NCI-H524 treated with DMSO at 0.1 percent for 48 hours (cell line): ENCODE data around the gene TFB1M.
"Not testable (repeated sequence)": the region's sequence is repeated elsewhere in the genome, so short reads cannot be mapped to it uniquely, and the experiment has no call there.

Source experiments
- DNase-seq: peaks from one replicate; lab custom pipeline; 2025; lab: John Stamatoyannopoulos, UW

The TFB1M gene

DNA sequence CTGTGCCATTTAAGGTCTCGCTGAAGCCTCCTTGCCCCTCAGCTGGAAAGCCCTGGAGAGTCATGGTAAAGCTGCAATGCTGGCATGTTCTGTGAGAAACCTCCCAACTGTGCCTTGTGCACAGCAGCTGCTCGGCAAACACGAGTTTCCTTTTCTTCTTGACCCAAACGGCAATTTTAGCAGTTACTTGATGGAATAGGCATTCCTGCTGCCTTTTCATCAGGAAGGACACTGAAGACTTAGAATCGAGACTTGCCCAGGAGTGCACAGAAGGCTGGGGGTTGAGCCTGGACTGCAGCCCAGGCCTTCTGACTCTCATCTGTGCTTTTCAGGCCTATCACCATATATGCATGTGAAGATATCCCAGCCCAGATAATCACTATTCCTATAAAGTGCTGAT lies 79.2 kb downstream of the TFB1M start:
- no peak for DNase-seq

DNA sequence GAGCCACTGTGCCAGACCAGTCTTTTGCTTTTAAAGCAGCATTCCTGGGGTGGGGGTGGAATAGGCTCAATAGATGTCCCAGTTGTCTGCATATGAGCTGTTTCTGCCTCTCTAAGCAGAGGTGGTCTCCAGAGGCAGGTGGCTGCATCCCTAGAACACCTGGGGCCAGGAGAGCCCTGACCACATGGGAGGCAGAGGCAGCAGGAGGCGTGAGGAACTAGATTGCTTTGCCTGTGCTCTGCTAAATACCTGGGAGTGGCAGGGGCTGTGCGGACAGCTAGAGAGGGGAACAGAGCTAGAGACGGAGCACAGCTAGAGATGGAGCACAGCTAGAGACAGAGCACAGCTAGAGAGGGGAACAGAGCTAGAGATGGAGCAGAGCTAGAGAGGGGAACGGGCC lies 79.6 kb downstream of the TFB1M start:
- DNase-seq, result no peak

DNA sequence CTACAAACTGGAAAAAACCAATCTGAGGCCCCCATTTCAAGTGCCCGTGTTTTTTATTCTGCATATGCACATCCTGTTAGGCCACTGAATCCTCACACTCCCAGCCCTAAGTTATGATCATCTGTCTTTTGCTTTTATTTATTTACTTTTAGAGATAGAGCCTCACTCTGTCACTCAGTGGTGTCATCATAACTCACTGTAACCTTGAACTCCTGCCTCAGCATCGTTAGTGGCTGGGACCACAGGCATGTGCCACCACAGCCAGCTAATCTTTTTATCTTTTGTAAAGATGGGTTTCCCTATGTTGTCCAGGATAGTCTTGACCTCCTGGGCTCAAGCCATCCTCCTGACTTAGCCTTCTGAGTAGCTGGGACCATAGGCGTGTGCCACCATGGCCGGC lies 80.1 kb downstream of the TFB1M start:
- DNase-seq, result no peak

DNA sequence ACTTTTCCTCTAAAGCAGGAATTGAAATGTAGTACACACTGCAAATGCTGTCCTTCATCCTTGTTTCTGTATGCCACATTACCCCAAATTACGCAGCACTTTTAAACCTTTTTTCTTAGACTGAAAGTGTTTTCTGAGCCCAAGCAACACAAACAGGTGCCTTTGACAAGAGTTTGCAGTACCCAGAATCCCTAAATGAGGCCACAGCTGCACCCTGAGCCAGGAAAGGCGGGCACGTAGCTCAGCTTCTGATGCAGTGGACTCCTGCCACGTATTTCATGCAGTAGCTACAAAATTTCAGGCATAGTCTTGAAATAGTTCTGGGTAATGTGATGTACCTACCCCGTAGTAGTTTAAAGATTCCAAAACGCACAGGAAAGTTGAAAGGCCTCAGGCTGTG lies 81.4 kb downstream of the TFB1M start:
- no peak for DNase-seq

DNA sequence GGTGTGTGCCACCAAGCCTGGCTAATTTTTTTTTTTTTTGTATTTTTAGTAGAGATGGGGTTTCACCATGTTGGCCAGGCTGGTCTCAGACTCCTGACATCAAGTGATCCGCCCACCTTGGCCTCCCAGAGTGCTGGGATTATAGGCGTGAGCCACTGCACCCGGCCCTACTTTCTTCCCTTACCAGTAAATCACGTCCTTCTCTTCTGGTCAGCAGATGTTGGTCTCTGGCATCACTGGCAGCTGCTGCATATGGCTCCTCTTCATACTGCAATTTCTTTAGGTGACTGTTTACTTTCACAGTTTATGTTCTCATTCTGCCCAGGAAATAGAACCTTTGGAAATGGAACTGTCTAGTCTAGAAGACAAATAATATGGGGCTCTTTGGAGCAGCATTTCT lies 83.3 kb downstream of the TFB1M start:
- DNase-seq, result not testable (repeated sequence)

DNA sequence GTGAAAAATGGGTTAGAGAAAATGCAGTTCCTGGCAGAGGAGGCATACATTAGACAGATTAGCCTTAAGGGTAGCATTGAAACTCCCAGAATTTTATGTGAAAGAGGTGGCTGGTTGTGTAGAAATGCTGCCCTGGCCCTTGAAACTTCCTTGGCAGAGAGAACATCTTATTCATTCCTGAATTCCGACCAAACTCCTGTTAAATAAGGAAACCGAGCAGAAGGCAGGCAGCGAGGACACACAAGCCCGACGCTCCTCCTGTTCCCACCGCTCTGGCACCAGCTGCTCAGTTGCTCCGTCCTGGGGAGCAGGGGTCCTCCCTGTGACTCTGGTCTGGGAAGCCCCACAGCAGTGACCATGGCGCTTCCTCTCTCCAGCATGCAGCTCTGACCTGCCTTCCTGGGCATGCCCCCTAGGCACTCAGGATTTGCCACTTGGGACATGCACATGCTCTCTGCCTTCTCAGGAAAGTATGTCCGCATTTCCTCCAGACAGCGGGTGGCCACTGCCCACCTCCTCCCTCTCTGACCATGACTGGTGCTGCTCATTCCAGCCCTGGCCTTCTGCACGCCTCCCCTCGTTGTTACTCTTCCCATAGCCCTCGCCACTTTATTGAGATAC lies 85.6 kb downstream of the TFB1M start:
- DNase-seq, result no peak

DNA sequence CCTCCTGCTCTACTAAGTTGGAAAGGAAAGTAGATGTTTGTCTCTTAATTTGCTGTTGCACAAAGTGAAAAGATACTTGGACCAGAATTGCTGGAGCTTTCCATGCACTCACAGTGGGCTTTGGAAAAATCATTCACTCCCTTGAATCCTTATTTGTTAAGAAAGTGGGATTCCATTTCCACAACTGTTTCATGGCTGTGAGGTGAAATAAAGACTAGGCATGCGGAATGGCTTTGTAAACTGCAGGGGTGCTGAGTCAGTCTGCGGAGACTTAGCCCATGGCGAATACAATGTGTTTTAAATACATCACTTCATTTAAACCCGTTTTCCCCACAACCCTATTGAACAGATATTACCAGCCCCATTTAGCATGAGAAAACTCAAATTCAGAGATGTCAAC lies 87.2 kb downstream of the TFB1M start:
- DNase-seq, result no peak

DNA sequence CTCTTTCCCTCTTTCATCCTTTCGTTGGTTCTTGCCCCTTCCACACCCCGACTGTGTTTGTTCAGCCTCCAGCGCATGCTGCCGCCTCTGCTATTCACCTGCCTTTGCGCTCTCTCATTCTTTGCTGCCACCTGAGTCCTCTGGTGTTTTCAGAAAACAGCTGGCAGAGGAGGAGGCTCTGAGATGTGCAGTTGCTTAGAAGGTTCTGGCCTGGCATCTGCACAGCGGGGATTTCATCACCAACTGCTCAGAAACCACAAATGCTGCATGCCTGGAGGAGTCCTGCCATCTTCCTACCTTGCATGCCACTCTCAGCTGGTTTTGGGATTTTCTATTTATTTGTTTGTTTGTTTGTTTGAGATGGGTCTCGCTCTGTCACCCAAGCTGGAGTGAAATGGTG lies 89.7 kb downstream of the TFB1M start:
- no peak for DNase-seq

DNA sequence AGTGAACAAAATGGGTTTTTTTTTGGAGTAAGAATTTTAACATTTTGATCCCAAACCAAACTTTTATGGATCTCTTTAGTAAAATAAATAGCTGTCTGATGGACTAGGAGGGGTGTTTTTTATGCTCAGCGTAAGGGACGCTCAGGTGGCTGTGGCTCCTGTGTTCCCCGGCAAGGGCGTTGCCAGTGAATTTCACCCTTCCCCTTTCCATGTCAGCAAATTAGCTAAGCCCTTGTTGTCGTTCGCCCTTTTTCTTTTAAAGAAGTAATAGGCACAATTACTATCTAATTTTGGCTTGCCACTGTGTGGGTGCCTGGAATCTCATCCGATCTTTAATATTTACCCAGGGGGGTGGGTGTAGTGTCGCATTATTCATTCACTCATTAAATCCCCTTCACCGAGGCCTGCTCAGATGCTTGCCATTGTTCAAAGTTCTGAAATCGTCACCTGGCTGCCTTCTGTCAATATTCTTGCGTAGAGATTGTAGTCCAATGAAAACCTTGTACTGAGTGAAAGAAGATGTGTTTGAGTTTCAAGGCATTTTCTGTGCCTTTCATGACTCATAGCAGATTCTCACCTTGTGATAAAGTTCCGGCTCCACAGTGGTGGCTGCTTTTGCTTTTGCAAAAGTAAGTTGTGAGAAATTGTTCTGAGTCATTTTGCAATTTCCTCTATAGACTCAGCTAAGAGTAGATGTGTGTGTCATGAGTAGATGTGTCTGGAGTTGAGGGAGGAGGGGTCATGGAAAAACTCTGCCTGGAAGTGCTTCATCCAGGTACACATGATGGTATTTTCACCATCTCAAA lies 90.4 kb downstream of the TFB1M start:
- DNase-seq, result no peak

DNA sequence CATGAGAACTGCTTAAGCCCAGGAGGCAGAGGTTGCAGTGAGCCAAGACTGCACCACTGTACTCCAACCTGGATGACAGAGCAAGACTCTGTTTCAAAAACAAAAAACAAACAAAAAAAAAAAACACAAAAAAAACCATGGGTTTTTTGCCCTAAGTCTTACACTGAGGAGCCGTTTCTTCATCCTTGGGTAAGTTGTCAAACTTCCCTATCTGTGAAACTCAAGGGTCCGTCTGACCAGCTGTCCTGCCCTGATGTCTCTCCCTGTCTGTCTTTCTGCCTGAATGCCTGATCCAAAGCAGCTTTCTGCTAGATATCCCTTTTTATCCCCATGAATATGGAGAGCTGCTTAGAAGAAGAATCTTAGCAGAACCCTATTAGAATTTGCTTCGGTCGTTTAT lies 91.8 kb downstream of the TFB1M start:
- no peak for DNase-seq

DNA sequence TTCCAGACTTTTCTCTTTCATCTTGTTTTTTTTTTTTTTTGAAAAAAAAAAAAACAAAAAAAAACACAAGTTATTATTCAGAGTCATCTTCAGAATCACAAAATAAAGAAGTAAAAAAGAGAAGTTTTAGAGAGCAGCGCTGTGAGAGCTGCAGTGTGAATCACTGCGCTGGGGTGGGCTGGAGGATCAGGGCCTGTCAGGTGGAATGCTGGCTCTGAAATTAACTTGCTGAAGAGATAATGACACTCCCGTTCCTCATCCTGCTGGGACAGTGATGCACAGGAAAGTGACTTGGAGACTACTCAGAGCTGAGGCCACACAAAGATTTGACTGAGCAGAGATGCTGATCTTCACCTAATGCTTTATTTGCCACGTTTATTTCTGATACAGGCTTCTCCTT lies 93.2 kb downstream of the TFB1M start:
- no peak for DNase-seq

DNA sequence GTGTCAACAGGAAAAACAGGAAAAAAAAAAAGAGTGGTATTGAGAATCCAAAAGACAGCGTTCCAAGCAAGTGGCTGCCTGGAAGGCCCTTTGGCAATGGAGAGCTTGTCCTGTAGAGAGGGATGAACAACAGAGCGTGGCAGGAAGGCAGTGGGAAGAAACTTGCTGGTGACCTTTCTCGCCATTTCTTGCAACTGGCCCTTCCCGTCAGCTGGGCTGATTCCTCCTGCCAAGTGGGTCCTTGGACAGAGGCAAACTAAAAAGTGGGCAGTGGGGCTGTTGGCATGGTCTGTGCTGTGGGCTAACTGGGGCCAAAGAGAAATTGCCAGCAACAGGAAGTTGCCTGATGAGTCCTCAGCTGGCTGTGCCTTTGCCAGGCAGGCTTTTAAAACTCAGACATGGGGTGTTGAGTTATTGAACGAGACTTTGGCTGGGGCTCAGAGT lies 94.4 kb downstream of the TFB1M start:
- no peak for DNase-seq

DNA sequence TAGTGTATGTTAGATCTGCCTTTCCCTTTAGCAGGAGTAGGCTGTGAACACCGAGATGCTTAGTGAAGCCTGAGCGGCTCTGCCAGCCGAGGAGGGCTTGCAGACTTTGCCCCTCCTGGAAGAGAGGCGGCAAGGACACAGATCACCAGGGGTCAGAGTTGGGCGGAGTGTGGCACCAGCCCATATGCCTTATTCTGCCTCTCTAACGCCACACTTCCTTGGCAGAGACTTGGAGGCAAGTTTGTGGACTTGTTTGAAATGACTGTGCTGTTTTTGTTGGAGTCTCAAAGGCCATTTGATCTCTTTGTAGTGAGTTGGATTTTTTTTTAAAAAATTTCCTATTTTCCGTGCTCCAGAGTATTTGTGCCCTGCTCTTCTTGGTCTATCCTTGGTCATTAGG lies 95.0 kb downstream of the TFB1M start:
- DNase-seq, result no peak

DNA sequence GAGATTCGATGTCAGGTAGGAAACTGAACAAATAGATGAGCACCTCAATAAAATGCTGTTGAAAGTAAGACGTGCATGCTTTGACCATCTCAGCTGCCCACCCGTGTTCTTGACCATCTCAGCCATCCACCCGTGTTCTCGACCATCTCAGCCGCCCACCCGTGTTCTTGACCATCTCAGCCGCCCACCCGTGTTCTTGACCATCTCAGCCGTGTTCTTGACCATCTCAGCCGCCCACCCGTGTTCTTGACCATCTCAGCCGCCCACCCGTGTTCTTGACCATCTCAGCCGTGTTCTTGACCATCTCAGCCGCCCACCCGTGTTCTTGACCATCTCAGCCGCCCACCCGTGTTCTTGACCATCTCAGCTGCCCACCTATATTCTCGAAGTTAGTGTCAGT lies 95.6 kb downstream of the TFB1M start:
- DNase-seq, result not testable (repeated sequence)

DNA sequence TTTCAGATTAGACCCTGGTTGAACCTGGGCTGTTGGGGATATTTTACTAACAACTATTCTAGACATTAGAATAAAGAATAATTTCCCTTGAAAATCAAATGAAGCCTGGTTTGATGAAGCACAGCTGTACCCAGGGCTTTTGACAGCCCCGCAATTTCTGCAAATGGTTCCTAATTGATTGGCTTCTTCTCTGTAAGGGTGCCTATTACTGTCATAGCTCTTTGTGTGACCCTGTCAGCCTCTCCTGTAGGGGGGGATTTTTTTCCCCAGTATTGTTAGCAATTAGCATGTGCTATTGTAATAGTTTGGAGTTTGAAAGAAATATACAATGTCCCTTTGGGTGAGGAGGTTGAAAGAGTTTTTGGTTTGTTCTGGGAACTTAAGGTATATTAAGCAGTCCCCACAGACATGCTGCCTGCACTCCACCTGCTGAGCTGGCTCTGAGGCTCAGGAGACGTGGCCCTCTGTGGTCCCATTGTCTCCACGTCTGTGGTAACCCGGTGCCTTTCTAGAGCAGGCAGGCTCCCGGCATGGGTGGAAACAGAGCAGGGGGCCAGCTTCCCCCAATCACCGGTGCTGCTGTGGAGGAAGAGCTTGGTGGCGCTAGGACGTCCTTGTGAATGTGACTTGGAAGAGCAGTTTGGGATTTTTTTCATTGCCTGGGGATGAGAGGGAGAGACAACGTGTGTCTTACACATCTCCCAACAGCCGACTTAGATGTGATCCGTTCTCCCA lies 97.8 kb downstream of the TFB1M start:
- DNase-seq, result no peak

DNA sequence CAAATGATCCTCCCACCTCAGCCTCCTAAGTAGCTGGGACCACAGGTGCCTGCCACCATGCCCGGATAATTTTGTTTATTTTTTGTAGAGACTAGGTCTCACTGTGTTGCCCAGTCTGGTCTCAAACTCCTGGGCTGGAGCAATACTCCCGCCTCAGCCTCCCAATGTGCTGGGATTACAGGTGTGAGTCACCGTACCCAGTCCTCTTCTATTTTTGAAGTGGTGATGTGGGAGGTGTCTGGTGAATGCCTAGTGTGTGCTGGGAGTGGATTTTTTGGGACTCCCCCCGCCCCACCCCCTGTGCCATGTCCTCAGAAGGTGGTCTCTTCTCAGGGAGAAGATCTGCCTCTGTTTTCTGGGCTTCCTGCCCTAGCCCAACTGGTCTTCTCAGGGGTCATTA lies 98.4 kb downstream of the TFB1M start:
- no peak for DNase-seq

DNA sequence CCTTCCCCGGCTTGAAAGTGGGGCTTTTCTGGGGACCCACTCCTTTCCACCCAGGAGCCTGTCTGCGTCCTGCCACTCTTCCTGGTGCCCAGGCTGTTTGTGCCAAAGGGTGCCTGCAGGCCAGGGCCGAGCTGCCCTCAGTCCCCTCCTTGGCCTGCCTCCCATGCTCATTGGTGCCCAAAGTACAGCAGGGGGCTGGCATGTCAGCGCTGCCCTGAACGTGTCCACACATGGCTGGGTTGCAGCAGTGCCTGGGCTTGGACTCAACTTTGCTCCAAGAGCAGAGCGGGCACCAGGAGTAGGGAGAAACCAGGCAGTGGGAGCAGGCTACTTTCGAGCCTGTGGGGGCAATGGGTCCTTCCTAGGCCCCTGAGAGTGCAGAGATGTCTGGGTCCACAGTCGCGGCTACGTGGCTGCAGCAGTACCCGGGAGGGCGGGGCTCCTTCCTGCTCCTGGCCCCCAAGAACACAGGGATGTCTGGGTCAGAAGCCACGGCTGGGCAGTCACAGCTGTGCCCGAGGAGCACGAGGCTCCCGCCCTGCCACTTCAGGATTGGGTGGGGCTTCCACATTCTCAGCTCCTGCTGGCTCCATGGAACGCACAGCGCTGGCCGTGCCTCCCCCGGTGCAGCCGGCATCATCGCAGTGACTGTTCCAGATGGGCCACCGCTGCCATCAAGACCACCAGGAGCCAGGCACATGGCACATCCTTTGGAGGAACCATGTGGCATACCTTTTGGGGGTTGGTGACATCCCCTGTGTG lies 100.5 kb downstream of the TFB1M start:
- DNase-seq, result peak; percentile 30

DNA sequence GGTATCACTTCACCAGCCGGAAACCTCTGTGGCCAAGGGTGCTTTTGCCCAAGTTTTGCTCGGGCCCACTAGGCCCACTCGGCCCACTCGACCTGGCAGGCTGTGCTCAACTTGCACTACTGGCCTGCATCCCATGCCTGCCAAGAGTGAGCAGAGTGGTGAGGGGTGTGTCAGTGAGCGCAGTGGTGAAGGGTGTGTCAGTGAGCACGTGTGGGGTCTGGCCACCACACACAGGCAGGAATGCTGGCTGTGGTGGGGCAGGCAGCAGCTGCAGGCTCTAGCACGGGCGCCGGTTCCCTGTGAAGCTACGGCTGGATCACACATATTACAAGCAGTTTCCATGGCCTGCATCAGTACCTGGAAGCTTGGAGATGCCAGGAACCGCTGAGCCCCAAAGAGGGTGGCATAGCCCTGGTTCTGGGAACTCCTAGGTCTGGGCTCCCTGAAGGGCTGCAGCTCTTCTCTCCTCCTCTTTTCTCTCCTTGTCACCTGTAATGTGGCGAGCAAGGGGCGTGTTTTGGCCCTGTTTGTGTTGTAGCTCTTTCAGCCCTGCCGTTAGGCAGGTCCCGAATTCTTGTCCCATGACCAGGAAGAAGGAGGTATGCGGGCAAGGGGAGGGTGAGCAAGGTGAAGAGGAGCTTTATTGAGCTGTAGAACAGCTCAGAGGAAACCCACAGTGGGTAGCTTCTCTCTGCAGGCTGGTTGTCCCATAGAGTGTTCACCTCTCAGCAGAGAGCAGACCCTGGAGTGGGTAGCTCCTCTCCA lies 101.5 kb downstream of the TFB1M start:
- DNase-seq, result no peak

DNA sequence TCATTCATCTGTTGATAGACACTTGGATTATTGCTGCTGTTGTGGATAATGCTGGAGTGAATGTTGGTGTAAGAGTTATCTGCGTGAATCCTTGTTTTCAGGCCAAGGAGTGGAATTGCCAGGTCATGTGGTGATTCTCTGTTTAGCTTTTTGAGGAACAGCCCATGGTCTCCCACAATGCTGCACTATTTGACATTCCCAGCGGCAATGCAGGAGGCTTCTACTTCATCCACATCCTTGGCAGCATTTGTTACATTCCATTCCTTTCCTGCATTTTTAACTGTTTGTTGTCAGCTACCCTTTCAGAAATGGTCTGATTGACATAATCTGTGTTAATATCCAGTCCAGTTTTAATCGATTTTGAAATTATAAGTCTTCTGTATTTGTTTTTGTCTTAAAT lies 102.2 kb downstream of the TFB1M start:
- DNase-seq, result no peak

DNA sequence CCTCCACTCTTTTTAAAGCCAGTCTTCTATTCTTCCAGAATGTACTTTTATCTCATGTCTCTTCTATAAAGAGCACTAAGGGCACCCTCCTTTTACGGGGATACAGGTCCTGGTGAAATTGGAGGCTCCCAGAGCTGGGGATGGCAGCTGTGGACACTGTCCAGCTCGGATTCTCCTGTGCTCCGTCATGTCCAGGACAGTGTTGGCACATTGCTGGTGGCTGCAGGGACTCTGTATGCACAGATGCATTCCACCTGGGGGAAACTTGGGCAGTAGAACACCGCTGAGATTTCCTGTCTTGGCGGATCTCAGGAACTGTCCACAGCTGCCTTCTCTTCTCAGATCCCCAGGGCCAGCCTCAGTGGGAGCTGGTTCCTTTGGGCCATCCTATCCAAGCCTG lies 107.1 kb downstream of the TFB1M start:
- no peak for DNase-seq
